GM19438 (cell line): Measurements from ENCODE around the gene SMAP2.
"Not testable (repeated sequence)": the region's sequence is repeated elsewhere in the genome, so short reads cannot be mapped to it uniquely, and the experiment has no call there.

Source experiments
- ATAC-seq: cut with Tn5 transposase; IDR thresholded peaks from one replicate; pipeline ENCODE4 v1.9.1; 2021; ENCODE audit warnings: low read depth; ENCODE audit not compliant: unreplicated experiment

Gene SMAP2

DNA sequence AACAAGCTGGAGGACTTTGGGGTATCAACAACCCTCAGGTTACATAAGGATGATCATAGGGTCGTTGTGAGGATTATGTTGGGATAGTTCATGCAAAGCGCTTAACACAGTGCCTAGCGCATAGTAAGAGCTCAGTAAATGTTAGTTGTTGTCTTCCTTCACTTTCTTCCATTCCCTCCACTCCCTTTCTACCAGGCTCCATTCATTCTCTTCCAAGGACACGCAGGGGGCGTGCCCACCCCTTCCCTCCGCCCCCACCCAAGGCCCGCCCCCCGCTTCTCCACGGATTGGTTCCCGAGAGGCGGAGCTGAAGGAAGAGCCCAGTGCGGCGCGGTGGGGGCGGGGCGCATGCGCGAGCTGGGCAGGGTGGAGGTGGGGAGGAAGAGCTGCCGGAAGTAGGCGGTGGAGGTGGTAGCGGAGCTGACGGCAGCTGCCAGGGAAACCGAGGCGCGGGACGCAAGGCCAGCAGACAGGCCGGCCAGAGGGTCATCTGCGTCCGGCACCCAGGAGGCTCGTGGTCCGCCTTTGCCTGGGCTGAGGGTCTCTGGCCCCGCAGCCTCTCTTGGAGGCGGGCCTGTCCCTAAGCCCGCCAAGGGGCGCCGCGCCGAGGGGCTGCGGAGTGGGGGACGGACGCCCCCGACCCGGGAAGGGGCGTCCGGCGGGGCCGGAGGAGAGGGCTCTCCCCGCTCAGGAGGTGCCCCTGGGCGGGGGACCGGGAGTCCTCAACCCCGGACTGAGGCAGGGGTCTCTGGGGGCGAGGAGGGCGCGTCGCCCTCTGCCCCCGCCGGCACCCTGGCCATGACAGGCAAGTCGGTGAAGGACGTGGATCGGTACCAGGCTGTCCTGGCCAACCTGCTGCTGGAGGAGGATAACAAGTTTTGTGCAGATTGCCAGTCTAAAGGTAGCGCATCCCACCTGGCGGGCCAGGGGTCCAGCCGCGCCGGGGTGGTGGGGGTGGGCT is at the start of gene SMAP2:
TSS of gene SMAP2 (plus strand) at position 405 of the 961 bp plus-strand sequence. CDS start at position 799, 394 bp downstream.
- ATAC-seq = peak; percentile 78

DNA sequence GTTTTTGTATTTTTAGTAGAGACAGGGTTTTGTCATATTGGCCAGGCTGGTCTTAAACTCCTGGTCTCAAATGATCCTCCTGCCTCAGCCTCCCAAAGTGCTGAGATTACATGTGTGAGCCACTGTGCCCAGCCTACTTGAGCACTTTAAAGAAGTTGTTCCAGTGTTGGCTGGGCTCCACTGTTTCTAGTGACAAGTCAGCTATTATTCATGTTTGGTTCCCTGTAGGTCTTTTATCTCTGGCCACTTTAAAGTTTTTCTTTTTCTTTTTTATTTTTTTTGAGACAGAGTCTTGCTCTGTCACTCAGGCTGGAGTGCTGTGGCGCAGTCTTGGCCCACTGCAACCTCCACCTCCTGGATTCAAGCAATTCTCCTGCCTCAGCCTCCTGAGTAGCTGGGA is 42.1 kb upstream of the SMAP2 start:
- not testable (repeated sequence) for ATAC-seq

- no peak for ATAC-seq
These were observed 40.8 kb upstream of the SMAP2 start for GRCh38 chr1:40332695-40333094.

DNA sequence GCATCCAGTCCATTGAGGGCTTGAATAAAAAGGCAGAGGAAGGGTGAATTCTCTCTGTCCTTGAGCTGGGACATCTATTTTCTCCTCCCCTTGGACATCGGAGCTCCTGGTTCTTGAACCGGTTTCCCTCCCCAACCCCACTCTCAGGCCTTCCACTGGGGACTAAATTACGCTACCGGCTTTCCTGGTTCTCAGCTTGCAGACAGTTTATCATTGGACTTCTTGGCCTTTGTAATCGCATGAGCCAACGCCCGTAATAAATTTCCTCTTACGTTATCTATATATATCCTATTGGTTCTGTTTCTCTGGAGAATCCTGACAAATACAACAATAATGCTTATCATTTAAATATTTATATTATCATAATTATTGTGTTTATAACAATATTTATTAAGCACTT is 36.1 kb upstream of the SMAP2 start:
- ATAC-seq = no peak

GRCh38 chr1:40338745-40339419 is 34.6 kb upstream of the SMAP2 start:
- ATAC-seq = no peak

DNA sequence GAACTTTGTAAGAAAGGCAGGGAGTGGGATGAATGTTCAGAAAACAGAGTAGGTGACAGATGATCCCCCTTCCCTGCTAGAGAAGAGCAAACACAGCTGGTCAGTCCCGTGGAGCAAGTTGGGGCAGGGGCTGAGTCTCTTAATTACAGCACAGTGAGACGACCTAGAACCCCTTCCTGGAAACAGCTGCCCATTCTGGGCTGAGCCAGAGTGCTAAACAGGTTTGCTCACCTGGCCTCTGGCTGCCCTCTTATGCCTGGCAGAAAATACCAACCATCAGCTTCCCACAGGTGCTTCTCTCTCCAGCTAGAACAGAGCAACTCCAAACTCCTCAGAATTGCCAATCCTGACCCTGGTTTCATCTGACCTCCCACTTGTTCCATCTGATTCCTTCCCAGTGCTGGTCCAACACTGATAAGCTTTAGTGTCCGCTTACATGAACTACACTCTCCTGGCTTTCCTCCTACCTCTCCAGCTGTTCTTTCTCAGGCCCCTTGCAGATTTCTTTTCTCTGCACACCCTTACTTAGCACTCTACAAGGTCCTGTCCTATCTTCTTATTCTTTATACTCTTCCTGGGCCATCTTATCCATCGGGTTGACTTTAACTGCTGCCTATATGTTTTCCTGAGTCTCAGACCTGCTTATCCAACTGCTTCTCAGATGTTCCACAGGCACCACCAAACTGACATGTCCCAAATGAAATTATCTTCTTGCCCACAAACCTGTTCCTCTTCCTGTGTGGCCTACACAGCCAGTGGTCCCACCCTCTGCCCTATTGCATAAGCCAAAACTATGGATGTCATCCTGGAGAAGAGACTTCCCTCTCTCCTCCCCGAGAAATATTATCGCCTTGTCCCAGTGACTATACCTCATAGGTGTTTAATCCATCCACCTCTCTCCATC is 33.9 kb upstream of the SMAP2 start:
- ATAC-seq = no peak

DNA sequence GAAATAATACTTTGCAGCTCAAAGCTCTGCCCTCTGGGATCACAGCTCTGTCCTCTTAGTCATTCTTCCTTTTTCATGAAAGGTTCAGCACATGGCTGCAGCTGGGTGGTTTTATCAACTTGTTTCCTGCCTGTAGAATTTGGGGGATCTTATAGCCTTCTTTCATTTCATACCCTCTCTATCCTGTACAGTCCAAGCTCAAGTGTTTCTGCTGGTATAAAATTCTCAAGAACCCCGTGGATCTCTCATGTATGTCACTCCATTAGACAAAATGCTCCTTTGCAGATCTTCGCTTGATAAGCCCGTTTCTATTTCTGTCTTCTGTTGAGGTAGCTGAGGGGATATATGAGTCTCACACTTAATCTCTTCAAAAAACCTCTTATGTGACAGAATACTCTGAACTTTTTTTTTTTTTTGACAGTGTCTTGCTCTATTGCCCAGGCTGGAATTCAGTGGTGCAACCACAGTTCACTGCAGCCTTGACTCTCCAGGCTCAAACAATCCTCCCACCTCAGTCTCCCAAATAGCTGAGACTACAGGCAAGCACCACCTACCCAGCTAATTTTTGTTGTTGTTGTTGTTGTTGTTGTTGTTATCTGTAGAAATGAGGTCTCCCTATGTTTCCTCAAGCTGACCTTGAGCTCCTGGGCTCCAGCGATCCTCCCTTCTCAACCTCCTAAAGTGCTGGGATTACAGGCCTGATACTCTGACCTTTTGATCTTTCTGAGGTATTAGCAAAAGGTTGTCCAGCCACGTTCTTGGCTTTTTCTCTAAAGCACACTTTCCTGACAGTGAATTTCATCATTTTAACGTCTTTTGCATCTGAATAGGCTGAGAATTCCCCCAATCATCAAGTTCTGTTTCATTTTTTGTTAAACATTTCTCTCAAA is 31.8 kb upstream of the SMAP2 start:
- no peak for ATAC-seq

- not testable (repeated sequence) for ATAC-seq
These were observed 31.2 kb upstream of the SMAP2 start for GRCh38 chr1:40342381-40342717.

DNA sequence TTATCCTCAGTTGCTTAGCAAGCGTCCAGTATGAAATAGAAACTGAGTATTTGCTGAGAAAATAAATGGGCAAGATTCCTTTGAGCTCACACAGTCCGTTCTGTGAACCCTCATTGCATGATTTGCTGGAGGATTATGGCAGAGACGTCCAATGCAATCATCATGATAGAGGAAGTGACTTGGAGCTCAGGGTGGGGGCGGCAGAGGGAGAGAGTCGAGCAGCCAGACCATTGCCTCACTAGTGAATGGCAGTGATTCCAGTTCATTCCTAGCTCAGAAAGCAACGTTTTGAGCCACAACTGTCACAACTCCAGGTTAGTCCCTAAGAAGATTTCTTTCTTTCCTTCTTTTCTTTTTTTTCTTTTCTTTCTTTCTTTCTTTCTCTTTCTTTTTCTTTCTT is 28.9 kb upstream of the SMAP2 start:
- no peak for ATAC-seq

- no peak for ATAC-seq
These were observed 23.1 kb upstream of the SMAP2 start for GRCh38 chr1:40350391-40350790.

GRCh38 chr1:40351124-40351523 is 22.4 kb upstream of the SMAP2 start:
- no peak for ATAC-seq

GRCh38 chr1:40352126-40352525 is 21.4 kb upstream of the SMAP2 start:
- no peak for ATAC-seq

DNA sequence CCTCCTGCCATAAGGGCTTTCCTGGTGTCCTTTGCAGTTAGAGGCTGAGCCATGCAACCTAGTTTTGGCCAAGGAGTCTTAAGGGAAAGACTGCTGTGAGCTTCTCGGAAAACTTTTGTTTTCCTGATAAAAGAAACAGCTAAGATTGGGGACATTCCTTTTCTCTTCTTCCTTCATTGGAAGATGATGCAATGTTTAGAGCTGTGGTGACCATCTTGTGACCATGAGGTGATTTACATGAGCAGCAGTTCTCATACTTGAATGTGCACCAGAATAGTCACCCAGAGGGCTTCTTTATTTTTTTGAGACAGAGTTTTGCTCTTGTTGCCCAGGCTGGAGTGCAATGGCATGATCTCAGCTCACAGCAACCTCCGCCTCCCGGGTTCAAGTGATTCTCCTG is 20.4 kb upstream of the SMAP2 start:
- no peak for ATAC-seq

- ATAC-seq = no peak
These were observed 15.9 kb upstream of the SMAP2 start for GRCh38 chr1:40357625-40358024.

DNA sequence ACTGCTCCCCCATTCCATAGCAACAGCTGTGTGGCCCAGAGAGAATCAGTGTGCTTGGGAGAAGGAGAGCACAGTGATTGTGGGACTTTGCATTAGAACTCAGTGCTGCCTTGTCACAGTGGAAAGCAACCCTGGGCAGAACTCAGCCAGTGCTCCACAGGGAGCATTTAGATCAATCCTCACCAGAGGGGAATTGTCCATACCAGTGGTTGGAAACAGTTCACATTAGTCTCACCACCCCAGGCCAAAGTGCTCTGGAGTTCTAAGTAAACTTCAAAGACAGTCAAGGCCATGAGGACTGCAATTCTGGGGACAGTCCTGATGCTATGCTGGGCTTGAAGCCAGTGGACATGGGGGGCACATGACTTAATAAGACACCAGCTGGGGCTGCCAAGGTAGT is 12.9 kb upstream of the SMAP2 start:
- no peak for ATAC-seq

- no peak for ATAC-seq
These were observed 12.3 kb upstream of the SMAP2 start for GRCh38 chr1:40361201-40361600.

DNA sequence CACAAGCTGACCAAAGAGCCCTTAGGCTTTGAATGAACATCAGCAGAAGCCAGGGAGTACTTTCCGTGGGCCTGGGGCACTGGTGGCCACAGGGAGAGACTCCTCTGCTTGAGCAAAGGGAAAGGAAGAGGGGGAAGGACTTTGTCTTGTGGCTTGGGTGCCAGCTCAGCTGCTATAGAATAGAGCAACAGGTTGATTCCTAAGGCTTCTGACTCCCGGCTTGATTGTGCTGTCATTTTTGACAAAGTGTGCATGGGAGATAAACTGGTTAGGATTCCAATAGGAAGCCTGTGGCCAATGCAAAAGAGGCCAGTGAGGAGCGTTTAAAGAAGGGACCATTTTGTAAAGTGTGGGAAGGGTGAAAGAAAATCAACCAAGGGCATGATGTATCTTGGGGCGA is 11.9 kb upstream of the SMAP2 start:
- ATAC-seq = no peak

GRCh38 chr1:40362199-40362598 is 11.3 kb upstream of the SMAP2 start:
- no peak for ATAC-seq

DNA sequence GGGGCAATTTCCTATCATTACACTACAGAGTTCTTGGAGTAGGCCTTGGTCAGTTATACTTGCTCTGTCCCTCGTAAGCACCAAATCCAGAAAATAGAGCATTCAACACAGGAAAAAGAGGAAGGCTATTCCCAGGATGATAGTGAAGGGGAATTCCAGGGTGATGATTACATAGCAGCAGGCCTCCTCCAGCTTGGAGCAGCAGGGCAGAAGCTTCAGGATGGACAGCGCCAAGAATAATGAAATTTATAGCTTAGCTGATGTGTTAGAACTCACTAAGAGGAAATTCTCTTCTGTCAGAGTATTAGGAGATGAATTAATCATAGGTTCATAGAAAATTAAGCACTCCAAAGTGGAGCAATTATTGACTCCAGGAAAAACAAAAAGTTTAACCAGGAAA is 10.8 kb upstream of the SMAP2 start:
- ATAC-seq = no peak

GRCh38 chr1:40363721-40364120 is 9.8 kb upstream of the SMAP2 start:
- ATAC-seq = no peak
